Ectodermal cell (in vitro differentiated cells): ENCODE measurements around the gene CTTNBP2.

Source experiments
- H3K27ac ChIP-seq: 2 replicates; pipeline ENCODE4 v1.7.0; 2013; ENCODE audit warnings: mild to moderate bottlenecking, low read depth, low read length; ENCODE audit not compliant: insufficient read depth, poor library complexity, severe bottlenecking
- H3K27me3 ChIP-seq: 2 replicates; pipeline ENCODE4 v1.7.0; 2013; ENCODE audit warnings: mild to moderate bottlenecking, low read length; ENCODE audit not compliant: insufficient read depth, control insufficient read depth, poor library complexity, severe bottlenecking
- H3K36me3 ChIP-seq: one replicate; pipeline ENCODE4 v1.7.0; 2013; ENCODE audit warnings: low read length; ENCODE audit not compliant: control insufficient read depth, insufficient read depth
- H3K4me1 ChIP-seq: one replicate; pipeline ENCODE4 v1.7.0; 2013; ENCODE audit warnings: low read length; ENCODE audit not compliant: control insufficient read depth, insufficient read depth
- H3K4me3 ChIP-seq: 2 replicates; pipeline ENCODE4 v1.7.0; 2013; ENCODE audit warnings: low read depth, low read length, control low read depth; ENCODE audit not compliant: insufficient read depth
- H3K9me3 ChIP-seq: 2 replicates; pipeline ENCODE4 v1.7.0; 2013; ENCODE audit warnings: mild to moderate bottlenecking, low read length, moderate library complexity; ENCODE audit not compliant: control insufficient read depth
- WGBS, 2 experiments: methylation state at CpG; one replicate each; pipeline ENCODE4 v1.1.7; 2013; ENCODE audit warnings: missing lambda C conversion rate in 2 of 2; 5-methylcytosine and 5-hydroxymethylcytosine counted together

Gene CTTNBP2

DNA sequence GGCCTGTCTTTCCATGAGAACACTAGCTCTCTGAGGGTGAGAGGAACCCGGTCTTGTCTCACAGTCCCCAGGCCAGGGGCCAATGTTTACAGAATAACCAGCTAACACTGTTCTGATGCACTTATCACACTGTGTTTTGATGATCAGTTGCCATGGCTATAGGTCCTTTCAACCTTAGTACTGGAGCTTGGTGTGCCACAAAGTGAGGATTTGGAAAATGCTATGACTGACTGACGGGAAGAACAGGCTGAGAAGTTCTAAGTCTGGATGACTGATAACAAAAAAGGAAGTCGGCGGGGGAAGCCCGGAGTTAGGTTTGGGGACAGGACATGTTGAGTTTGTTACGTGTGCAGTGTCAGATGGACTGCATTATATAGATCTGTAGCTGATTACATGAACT, 141.8 kb downstream of the CTTNBP2 start:
- H3K27ac ChIP-seq, result no peak overlapping the region
- H3K27me3 ChIP-seq, result no peaks in the 10 kb centered on the region
- H3K36me3 ChIP-seq, result peaks cover 24% of the 10 kb centered on the region
- WGBS, 2 experiments, result 93 to 97% methylated on average over 6 of the region's 6 CpGs
- H3K4me3 ChIP-seq, result no peak overlapping the region
- H3K9me3 ChIP-seq, result no peaks in the 10 kb centered on the region
- peaks cover 26% of the 10 kb centered on the region for H3K4me1 ChIP-seq

DNA sequence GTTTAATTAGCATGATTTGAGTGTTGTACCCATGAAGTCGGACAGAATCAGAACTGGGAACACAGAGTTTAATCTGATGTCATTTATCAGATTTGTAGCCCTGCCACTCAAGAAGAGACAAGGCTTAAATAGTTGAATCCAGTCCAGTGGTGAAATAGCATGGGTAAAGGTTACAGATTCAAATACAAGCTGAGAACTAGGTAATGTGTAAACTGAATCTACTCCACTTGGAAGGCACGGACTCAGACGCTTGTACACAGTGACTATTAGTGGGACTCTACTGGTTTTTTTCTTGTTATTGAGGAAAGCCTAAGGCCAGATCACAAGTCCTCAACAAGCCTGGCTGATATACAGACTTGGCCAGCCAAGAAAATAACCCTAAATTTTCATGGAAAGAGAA, 142.9 kb downstream of the CTTNBP2 start:
- 96 to 100% methylated on average over 3 of the region's 3 CpGs for WGBS, 2 experiments
- peaks cover 26% of the 10 kb centered on the region for H3K4me1 ChIP-seq
- H3K27ac ChIP-seq, result no peak overlapping the region
- H3K36me3 ChIP-seq, result peaks cover 24% of the 10 kb centered on the region
- H3K27me3 ChIP-seq, result no peaks in the 10 kb centered on the region
- no peak overlapping the region for H3K4me3 ChIP-seq
- no peaks in the 10 kb centered on the region for H3K9me3 ChIP-seq

- H3K36me3 ChIP-seq, result peaks cover 12% of the 10 kb centered on the region
- no peaks in the 10 kb centered on the region for H3K27me3 ChIP-seq
- peak overlapping the region; percentile 55 for H3K27ac ChIP-seq
- H3K4me1 ChIP-seq, result peaks cover 26% of the 10 kb centered on the region
- no peaks in the 10 kb centered on the region for H3K9me3 ChIP-seq
- 66 to 74% methylated on average over 6 of the region's 7 CpGs for WGBS, 2 experiments
- H3K4me3 ChIP-seq, result no peak overlapping the region
Measured at GRCh38 chr7:117728890-117729624, 144.2 kb downstream of the CTTNBP2 start.

DNA sequence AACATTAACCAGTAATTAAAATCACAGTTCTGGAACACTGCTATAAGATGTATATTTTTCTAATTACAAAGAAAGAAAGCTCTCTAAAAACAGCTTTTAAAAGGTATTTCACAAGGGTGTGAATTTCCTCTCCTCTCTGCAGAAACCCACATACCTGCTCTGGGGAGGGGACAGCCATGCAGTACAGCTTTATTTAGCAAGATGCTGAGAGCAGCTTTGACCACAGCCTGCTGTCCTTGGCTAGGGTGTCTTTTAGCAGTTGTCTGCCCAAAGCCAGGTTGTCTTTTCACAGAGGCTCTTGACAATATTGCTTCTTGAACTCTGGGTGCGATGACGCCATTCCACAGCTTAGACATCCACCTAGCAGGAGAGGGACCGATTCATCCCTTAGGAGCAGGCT, 148.3 kb downstream of the CTTNBP2 start:
- Histone ChIP-seq H3K36me3 (no peaks in the 10 kb centered on the region), H3K9me3 (no peaks in the 10 kb centered on the region), H3K27me3 (no peaks in the 10 kb centered on the region), H3K4me3 (no peak overlapping the region), H3K27ac (no peak overlapping the region), H3K4me1 (peaks cover 21% of the 10 kb centered on the region)
- 97 to 100% methylated on average over 2 to 3 of the region's 3 CpGs for WGBS, 2 experiments

GRCh38 chr7:117719377-117719776, 153.9 kb downstream of the CTTNBP2 start:
- Histone ChIP-seq H3K27ac (no peak overlapping the region), H3K36me3 (peaks cover 6% of the 10 kb centered on the region), H3K4me3 (no peak overlapping the region), H3K27me3 (no peaks in the 10 kb centered on the region), H3K9me3 (no peaks in the 10 kb centered on the region), H3K4me1 (no peaks in the 10 kb centered on the region)
- 96 to 100% methylated on average over 2 to 3 of the region's 3 CpGs for WGBS, 2 experiments

DNA sequence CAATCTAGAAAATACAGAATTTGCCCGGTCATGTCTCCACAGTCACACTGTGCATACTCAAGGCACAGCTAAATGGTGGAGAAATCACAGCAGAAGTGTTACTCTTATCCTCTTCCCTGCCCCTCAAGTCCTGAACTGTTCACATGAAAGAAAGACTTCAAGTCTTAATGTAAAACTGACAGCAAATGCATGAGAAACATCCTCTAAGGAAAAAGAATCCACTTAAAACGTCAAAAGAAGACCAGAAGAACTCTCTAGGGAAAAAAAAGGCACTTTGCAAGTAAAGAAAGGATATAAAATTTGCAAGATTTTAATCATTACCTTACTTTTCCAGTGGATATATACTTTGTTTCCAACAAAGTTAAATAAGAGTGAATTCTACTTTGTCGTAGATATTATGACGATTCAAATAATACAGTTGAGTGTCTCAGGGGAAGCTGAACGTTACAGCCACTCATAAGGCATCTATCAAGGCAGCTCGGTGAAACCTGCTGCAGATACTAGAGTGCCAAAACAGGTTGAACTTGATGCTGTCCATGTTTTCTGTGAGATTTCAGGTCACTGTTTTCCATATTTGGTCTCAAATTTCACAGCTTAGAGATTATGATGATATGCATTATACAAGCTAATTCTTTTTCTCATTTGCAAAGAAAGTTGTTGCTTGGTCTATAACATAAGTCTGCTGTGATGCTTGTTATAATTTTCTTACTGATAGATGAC, 155.0 kb downstream of the CTTNBP2 start:
- Histone ChIP-seq H3K4me3 (no peak overlapping the region), H3K4me1 (no peaks in the 10 kb centered on the region), H3K36me3 (peaks cover 6% of the 10 kb centered on the region), H3K27me3 (no peaks in the 10 kb centered on the region), H3K27ac (no peak overlapping the region), H3K9me3 (no peaks in the 10 kb centered on the region)
- WGBS, 2 experiments, result 95 to 96% methylated on average over 5 to 6 of the region's 6 CpGs

DNA sequence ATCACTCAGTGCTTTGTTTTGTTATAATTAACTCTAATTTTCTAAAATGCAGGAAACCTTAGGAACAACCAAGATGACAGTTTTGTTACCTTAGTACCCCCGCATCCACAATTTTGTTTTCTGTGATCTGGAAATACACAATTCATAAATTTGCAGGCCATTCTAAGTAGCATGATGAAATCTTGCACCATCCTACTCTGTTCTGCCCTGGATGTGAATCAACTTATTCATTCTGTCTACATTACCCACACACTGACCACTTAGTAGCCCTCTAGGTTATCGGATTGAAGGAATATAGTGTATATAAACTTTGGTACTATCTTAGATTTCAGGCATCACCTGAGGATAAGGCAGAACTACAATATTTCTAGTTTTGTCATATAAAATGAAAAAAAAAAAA, 155.9 kb downstream of the CTTNBP2 start:
- Histone ChIP-seq H3K4me3 (no peak overlapping the region), H3K27me3 (no peaks in the 10 kb centered on the region), H3K4me1 (peaks cover 4% of the 10 kb centered on the region), H3K27ac (no peak overlapping the region), H3K36me3 (peaks cover 6% of the 10 kb centered on the region), H3K9me3 (no peaks in the 10 kb centered on the region)
- 93 to 100% methylated on average over 1 of the region's 2 CpGs for WGBS, 2 experiments

DNA sequence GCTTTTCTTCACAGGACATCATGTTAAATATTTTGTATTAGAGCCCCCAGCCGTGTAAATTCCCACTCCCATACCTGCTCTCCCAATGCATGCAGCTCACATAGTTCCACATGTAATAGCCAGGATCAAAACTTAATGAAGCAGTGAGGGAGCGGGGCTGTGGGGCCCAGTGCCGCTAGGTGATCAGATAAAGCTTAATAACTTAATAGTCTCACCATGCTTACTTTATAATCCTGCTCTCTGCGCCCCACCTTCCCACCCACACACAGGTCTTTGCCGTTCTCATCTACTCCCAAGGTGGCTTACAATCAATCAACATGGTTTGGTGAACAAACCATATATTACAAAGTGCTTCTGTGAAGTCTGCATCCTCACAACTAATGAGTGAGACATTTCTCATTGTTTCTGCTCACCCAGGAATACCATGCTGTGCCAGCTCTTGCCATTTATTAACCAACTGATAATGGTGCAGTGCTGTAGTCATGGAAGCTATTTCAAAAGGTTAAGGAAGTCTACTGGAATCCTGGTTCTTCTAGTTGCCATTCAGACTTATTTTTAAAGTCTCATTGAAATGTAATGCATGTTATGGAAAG, 156.4 kb downstream of the CTTNBP2 start:
- WGBS, 2 experiments, result 91 to 95% methylated on average over 4 of the region's 5 CpGs
- H3K4me3 ChIP-seq, result no peak overlapping the region
- no peaks in the 10 kb centered on the region for H3K9me3 ChIP-seq
- peaks cover 4% of the 10 kb centered on the region for H3K4me1 ChIP-seq
- H3K36me3 ChIP-seq, result peaks cover 6% of the 10 kb centered on the region
- H3K27me3 ChIP-seq, result no peaks in the 10 kb centered on the region
- H3K27ac ChIP-seq, result no peak overlapping the region

GRCh38 chr7:117715784-117716445, 157.3 kb downstream of the CTTNBP2 start:
- Histone ChIP-seq H3K36me3 (peaks cover 6% of the 10 kb centered on the region), H3K27ac (no peak overlapping the region), H3K27me3 (no peaks in the 10 kb centered on the region), H3K4me3 (no peak overlapping the region), H3K9me3 (no peaks in the 10 kb centered on the region), H3K4me1 (peaks cover 4% of the 10 kb centered on the region)
- 71 to 94% methylated on average over 1 to 2 of the region's 3 CpGs for WGBS, 2 experiments

GRCh38 chr7:117711556-117711955, 161.7 kb downstream of the CTTNBP2 start:
- Histone ChIP-seq H3K27me3 (no peaks in the 10 kb centered on the region), H3K9me3 (no peaks in the 10 kb centered on the region), H3K27ac (no peak overlapping the region), H3K36me3 (no peaks in the 10 kb centered on the region), H3K4me1 (peaks cover 4% of the 10 kb centered on the region), H3K4me3 (no peak overlapping the region)
- 83% methylated on average over 1 of the region's 1 CpG; no CpG with 5 or more reads in 1 of the 2 experiments for WGBS, 2 experiments
